DND-41 (cell line): ENCODE data around the gene BGN.

ENCODE experiments used
- ATAC-seq: fragments of 200-7000 bp; cut with Tn5 transposase; 3 replicates; pipeline ENCODE4 v1.9.1; 2021; ENCODE audit warnings: low read depth; ENCODE audit not compliant: insufficient read depth
- DNase-seq: peaks from one replicate; pipeline ENCODE4 v3.0.0-alpha.2; 2020
- H2AFZ ChIP-seq: 2 replicates; pipeline ENCODE4 v1.6.0; 2012; ENCODE audit warnings: low read depth, low read length
- H3K27ac ChIP-seq: 2 replicates; pipeline ENCODE4 v1.5.1; 2012; ENCODE audit warnings: low read length, inconsistent platforms
- H3K27me3 ChIP-seq: fragments of 200-600 bp; sonication (generic); 2 replicates; pipeline ENCODE4 v1.6.0; 2012; ENCODE audit warnings: low read length, mild to moderate bottlenecking, inconsistent platforms; ENCODE audit not compliant: insufficient read depth, poor library complexity
- H3K36me3 ChIP-seq: 2 replicates; pipeline ENCODE4 v1.5.1; 2012; ENCODE audit warnings: low read length, inconsistent platforms; ENCODE audit not compliant: insufficient read depth
- H3K4me1 ChIP-seq: 2 replicates; pipeline ENCODE4 v1.5.1; 2012; ENCODE audit warnings: mild to moderate bottlenecking, low read length; ENCODE audit not compliant: insufficient read depth
- H3K4me2 ChIP-seq: 2 replicates; pipeline ENCODE4 v1.6.0; 2012; ENCODE audit warnings: mild to moderate bottlenecking, moderate library complexity, low read length, inconsistent platforms; ENCODE audit not compliant: insufficient read depth
- H3K4me3 ChIP-seq, 2 experiments: fragments of 200-600 bp in 1 of 2; shearing (Covaris generic) in 1 of 2; 2 replicates each; pipeline ENCODE4 v1.5.1; 2012 to 2016; ENCODE audit warnings: inconsistent platforms in 2 of 2, low read length in 2 of 2, mild to moderate bottlenecking in 2 of 2, low read depth in 1 of 2, moderate library complexity in 1 of 2
- H3K79me2 ChIP-seq: 2 replicates; pipeline ENCODE4 v1.6.0; 2012; ENCODE audit warnings: low read length, inconsistent platforms; ENCODE audit not compliant: insufficient read depth
- H3K9ac ChIP-seq: 2 replicates; pipeline ENCODE4 v1.6.0; 2012; ENCODE audit warnings: low read depth, mild to moderate bottlenecking, inconsistent platforms, low read length, moderate library complexity
- H3K9me3 ChIP-seq: 2 replicates; pipeline ENCODE4 v1.5.1; 2012; ENCODE audit warnings: low read length, moderate library complexity, mild to moderate bottlenecking, inconsistent platforms; ENCODE audit not compliant: insufficient read depth, severe bottlenecking
- H4K20me1 ChIP-seq: 2 replicates; pipeline ENCODE4 v1.6.0; 2012; ENCODE audit warnings: low read length; ENCODE audit not compliant: insufficient read depth
- CTCF ChIP-seq: IDR thresholded peaks from 2 replicates; pipeline ENCODE4 v1.5.1; 2012; ENCODE audit warnings: borderline replicate concordance, low read length, moderate library complexity, mild to moderate bottlenecking; ENCODE audit not compliant: poor library complexity, severe bottlenecking; ENCODE audit errors: extremely low read depth
- EZH2 ChIP-seq: IDR thresholded peaks from 3 replicates; pipeline ENCODE4 v1.6.1; 2012; ENCODE audit warnings: borderline replicate concordance, low read depth, mild to moderate bottlenecking, moderate library complexity, low read length, inconsistent platforms; ENCODE audit not compliant: severe bottlenecking

Gene BGN

GRCh38 chrX:153544727-153545126 lies 49.9 kb downstream of the BGN start:
- Histone ChIP-seq H3K9ac (no peak overlapping the region), H3K4me3 (no peak overlapping the region), H3K4me1 (no peaks in the 10 kb centered on the region), H3K4me2 (no peak overlapping the region), H4K20me1 (no peaks in the 10 kb centered on the region), H3K79me2 (no peaks in the 10 kb centered on the region), H3K36me3 (no peaks in the 10 kb centered on the region), H3K27ac (no peak overlapping the region), H2AFZ (no peak overlapping the region), H3K27me3 (no peaks in the 10 kb centered on the region), H3K9me3 (no peaks in the 10 kb centered on the region)
- ATAC-seq (no peak), DNase-seq (no peak)
- TF ChIP-seq CTCF (no peak), EZH2 (no peak)

GRCh38 chrX:153546386-153546785 lies 51.6 kb downstream of the BGN start:
- Histone ChIP-seq H3K27me3 (no peaks in the 10 kb centered on the region), H4K20me1 (no peaks in the 10 kb centered on the region), H3K9me3 (no peaks in the 10 kb centered on the region), H3K36me3 (no peaks in the 10 kb centered on the region), H3K4me2 (no peak overlapping the region), H2AFZ (no peak overlapping the region), H3K9ac (no peak overlapping the region), H3K27ac (no peak overlapping the region), H3K79me2 (no peaks in the 10 kb centered on the region), H3K4me3 (no peak overlapping the region), H3K4me1 (no peaks in the 10 kb centered on the region)
- DNase-seq (no peak), ATAC-seq (no peak)
- TF ChIP-seq EZH2 (no peak), CTCF (no peak)

GRCh38 chrX:153547195-153547594 lies 52.4 kb downstream of the BGN start:
- Histone ChIP-seq H2AFZ (no peak overlapping the region), H3K27ac (no peak overlapping the region), H3K79me2 (no peaks in the 10 kb centered on the region), H3K4me3 (no peak overlapping the region), H3K27me3 (no peaks in the 10 kb centered on the region), H3K4me1 (no peaks in the 10 kb centered on the region), H3K9me3 (no peaks in the 10 kb centered on the region), H3K36me3 (no peaks in the 10 kb centered on the region), H3K9ac (no peak overlapping the region), H4K20me1 (no peaks in the 10 kb centered on the region), H3K4me2 (no peak overlapping the region)
- ATAC-seq (no peak), DNase-seq (no peak)
- TF ChIP-seq EZH2 (no peak), CTCF (no peak)

- H3K4me3 ChIP-seq, result no peak overlapping the region
- H3K36me3 ChIP-seq, result no peaks in the 10 kb centered on the region
- ATAC-seq, result no peak
- H3K4me2 ChIP-seq, result no peak overlapping the region
- no peaks in the 10 kb centered on the region for H3K9me3 ChIP-seq
- H3K9ac ChIP-seq, result no peak overlapping the region
- H3K4me1 ChIP-seq, result no peaks in the 10 kb centered on the region
- H3K27ac ChIP-seq, result no peak overlapping the region
- no peak for DNase-seq
- H3K27me3 ChIP-seq, result no peaks in the 10 kb centered on the region
- no peaks in the 10 kb centered on the region for H4K20me1 ChIP-seq
- TF ChIP-seq CTCF (no peak), EZH2 (no peak)
- no peak overlapping the region for H2AFZ ChIP-seq
- no peaks in the 10 kb centered on the region for H3K79me2 ChIP-seq
Observed at GRCh38 chrX:153549231-153549630, 54.5 kb downstream of the BGN start.
